ENCODE results near the gene GLI3. TPM values are rescaled to one million over a fixed set of nuclear protein-coding genes. Genes with fewer than 3 reads are reported as not detected.

GLI3 gene
- total and polyA plus RNA-seq, 2 experiments from 2014 or later = 15.2 to 27.9 TPM

- DNase-seq (ENCODE audit: low read depth in 1 of 2, low spot score in 1 of 2) = peak in 1 of 2 donors; percentile 35
- peaks cover 45% of the 10 kb centered on the region for H3K4me1 ChIP-seq (ENCODE audit: low read depth)
- H3K9me3 ChIP-seq (ENCODE audit: low read depth) = no peaks in the 10 kb centered on the region
- H3K27me3 ChIP-seq = no peaks in the 10 kb centered on the region
- no peak overlapping the region for H3K4me3 ChIP-seq
- TF ChIP-seq CTCF (IDR thresholded peaks at IDR 0.05; ENCODE audit: low read depth, low read length) = no peak
- H3K27ac ChIP-seq = no peak overlapping the region
- no peaks in the 10 kb centered on the region for H3K36me3 ChIP-seq
These were observed 10.6 kb downstream of the GLI3 start for GRCh38 chr7:42226354-42226941.

- Histone ChIP-seq H3K27me3 (no peaks in the 10 kb centered on the region), H3K4me1 (ENCODE audit: low read depth) (peaks cover 36% of the 10 kb centered on the region), H3K36me3 (no peaks in the 10 kb centered on the region), H3K4me3 (no peak overlapping the region), H3K27ac (no peak overlapping the region), H3K9me3 (ENCODE audit: low read depth) (no peaks in the 10 kb centered on the region)
- TF ChIP-seq CTCF (IDR thresholded peaks at IDR 0.05; ENCODE audit: low read depth, low read length) = no peak
- DNase-seq (ENCODE audit: low read depth in 1 of 2, low spot score in 1 of 2) = no peak
These were observed 12.5 kb downstream of the GLI3 start for GRCh38 chr7:42224391-42225003.

- Histone ChIP-seq H3K4me3 (no peak overlapping the region), H3K4me1 (ENCODE audit: low read depth) (peaks cover 30% of the 10 kb centered on the region), H3K27me3 (no peaks in the 10 kb centered on the region), H3K36me3 (no peaks in the 10 kb centered on the region), H3K9me3 (ENCODE audit: low read depth) (no peaks in the 10 kb centered on the region), H3K27ac (no peak overlapping the region)
- DNase-seq (ENCODE audit: low read depth in 1 of 2, low spot score in 1 of 2) = peak in 1 of 2 donors; percentile 52
- TF ChIP-seq CTCF (IDR thresholded peaks at IDR 0.05; ENCODE audit: low read depth, low read length) = no peak
These were observed 14.1 kb downstream of the GLI3 start for GRCh38 chr7:42222891-42223290.

GRCh38 chr7:42222125-42222524 lies 14.9 kb downstream of the GLI3 start:
- Histone ChIP-seq H3K4me3 (no peak overlapping the region), H3K9me3 (ENCODE audit: low read depth) (no peaks in the 10 kb centered on the region), H3K36me3 (no peaks in the 10 kb centered on the region), H3K4me1 (ENCODE audit: low read depth) (peaks cover 23% of the 10 kb centered on the region), H3K27me3 (no peaks in the 10 kb centered on the region), H3K27ac (no peak overlapping the region)
- peak in 1 of 2 donors; percentile 19 for DNase-seq (ENCODE audit: low read depth in 1 of 2, low spot score in 1 of 2)
- no peak for TF ChIP-seq CTCF (IDR thresholded peaks at IDR 0.05; ENCODE audit: low read depth, low read length)

- Histone ChIP-seq H3K27ac (no peak overlapping the region), H3K4me3 (no peak overlapping the region), H3K4me1 (ENCODE audit: low read depth) (peaks cover 17% of the 10 kb centered on the region), H3K9me3 (ENCODE audit: low read depth) (no peaks in the 10 kb centered on the region), H3K27me3 (no peaks in the 10 kb centered on the region), H3K36me3 (no peaks in the 10 kb centered on the region)
- DNase-seq (ENCODE audit: low read depth in 1 of 2, low spot score in 1 of 2) = no peak
- no peak for TF ChIP-seq CTCF (IDR thresholded peaks at IDR 0.05; ENCODE audit: low read depth, low read length)
These were observed 15.7 kb downstream of the GLI3 start for GRCh38 chr7:42221304-42221703.
